CD8-positive, alpha-beta memory T cell (primary cell): ENCODE results near the gene RTP3. TPM values are rescaled to one million over a fixed set of nuclear protein-coding genes. Genes with fewer than 3 reads are reported as not detected.

Experiments used
- CTCF ChIA-PET: fragments of 350-600 bp; sonication (Branson Sonifier 250); formaldehyde crosslinking; loops from one replicate; lab custom pipeline; 2021; ENCODE audit warnings: antibody characterized with exemption; lab: Charles Lee
- POLR2A ChIA-PET: fragments of 350-600 bp; sonication (Branson Sonifier 250); formaldehyde crosslinking; loops from one replicate; lab custom pipeline; 2021; ENCODE audit warnings: antibody characterized with exemption; lab: Charles Lee
- DNase-seq, 5 donors: peaks; one replicate each; pipeline versions ENCODE4 v3.0.0 to v3.0.0-alpha.2; 2020 to 2022; ENCODE audit warnings: mixed read lengths in 1 of 5
- H3K27ac ChIP-seq: one replicate; pipeline ENCODE4 v1.7.0; 2013; ENCODE audit warnings: low read depth, mild to moderate bottlenecking, low read length, moderate library complexity
- H3K27me3 ChIP-seq: 2 replicates; pipeline ENCODE4 v1.7.0; 2013; ENCODE audit warnings: low read length, mild to moderate bottlenecking; ENCODE audit not compliant: insufficient read depth, poor library complexity, severe bottlenecking
- H3K36me3 ChIP-seq: 2 replicates; pipeline ENCODE4 v1.7.0; 2013; ENCODE audit warnings: mild to moderate bottlenecking, low read length, moderate library complexity; ENCODE audit not compliant: insufficient read depth
- H3K4me1 ChIP-seq: 2 replicates; pipeline ENCODE4 v1.7.0; 2013; ENCODE audit warnings: mild to moderate bottlenecking, low read length, moderate library complexity; ENCODE audit not compliant: insufficient read depth
- H3K4me3 ChIP-seq: 2 replicates; pipeline ENCODE4 v1.7.0; 2013; ENCODE audit warnings: mild to moderate bottlenecking, low read length
- H3K9me3 ChIP-seq: 2 replicates; pipeline ENCODE4 v1.7.0; 2013; ENCODE audit warnings: mild to moderate bottlenecking, low read length
- H3K27ac Mint-ChIP-seq, 8 donors: one replicate each; pipeline ENCODE4 v1.8.0; 2020 to 2021; ENCODE audit warnings: mixed read lengths in 8 of 8, mild to moderate bottlenecking in 6 of 8, inconsistent platforms in 3 of 8, moderate library complexity in 3 of 8
- H3K27me3 Mint-ChIP-seq, 2 donors: one replicate each; pipeline ENCODE4 v1.8.0; 2020 to 2021; ENCODE audit warnings: mixed read lengths in 2 of 2, mild to moderate bottlenecking in 1 of 2, moderate library complexity in 1 of 2
- H3K36me3 Mint-ChIP-seq, 3 donors: one replicate each; pipeline ENCODE4 v1.8.0; 2020 to 2021; ENCODE audit warnings: mixed read lengths in 3 of 3, inconsistent platforms in 1 of 3, mild to moderate bottlenecking in 1 of 3
- H3K4me1 Mint-ChIP-seq, 3 donors: one replicate each; pipeline ENCODE4 v1.8.0; 2020 to 2021; ENCODE audit warnings: mixed read lengths in 3 of 3, inconsistent platforms in 1 of 3, mild to moderate bottlenecking in 1 of 3
- H3K4me3 Mint-ChIP-seq, 7 donors: one replicate each; pipeline ENCODE4 v1.8.0; 2020 to 2021; ENCODE audit warnings: mixed read lengths in 7 of 7, mild to moderate bottlenecking in 6 of 7, moderate library complexity in 4 of 7, inconsistent platforms in 2 of 7
- H3K9me3 Mint-ChIP-seq, 5 donors: one replicate each; pipeline ENCODE4 v1.8.0; 2020 to 2022; ENCODE audit warnings: mixed read lengths in 5 of 5, mild to moderate bottlenecking in 3 of 5, moderate library complexity in 2 of 5, inconsistent platforms in 1 of 5
- polyA plus RNA-seq: library from polyadenylated mRNA; unstranded; fragments of 300-500 nt; fragmentation: Illumina TruSeq; gene quantifications from one replicate; pipeline ENCODE4 v1.2.3, GENCODE V29; 2021
- total RNA-seq, 2 experiments: library from RNA; stranded (reverse); gene quantifications; one replicate each; pipeline ENCODE4 v1.2.3, GENCODE V29; 2021

Gene RTP3
- total RNA-seq (not detected), polyA plus RNA-seq (not detected)

DNA sequence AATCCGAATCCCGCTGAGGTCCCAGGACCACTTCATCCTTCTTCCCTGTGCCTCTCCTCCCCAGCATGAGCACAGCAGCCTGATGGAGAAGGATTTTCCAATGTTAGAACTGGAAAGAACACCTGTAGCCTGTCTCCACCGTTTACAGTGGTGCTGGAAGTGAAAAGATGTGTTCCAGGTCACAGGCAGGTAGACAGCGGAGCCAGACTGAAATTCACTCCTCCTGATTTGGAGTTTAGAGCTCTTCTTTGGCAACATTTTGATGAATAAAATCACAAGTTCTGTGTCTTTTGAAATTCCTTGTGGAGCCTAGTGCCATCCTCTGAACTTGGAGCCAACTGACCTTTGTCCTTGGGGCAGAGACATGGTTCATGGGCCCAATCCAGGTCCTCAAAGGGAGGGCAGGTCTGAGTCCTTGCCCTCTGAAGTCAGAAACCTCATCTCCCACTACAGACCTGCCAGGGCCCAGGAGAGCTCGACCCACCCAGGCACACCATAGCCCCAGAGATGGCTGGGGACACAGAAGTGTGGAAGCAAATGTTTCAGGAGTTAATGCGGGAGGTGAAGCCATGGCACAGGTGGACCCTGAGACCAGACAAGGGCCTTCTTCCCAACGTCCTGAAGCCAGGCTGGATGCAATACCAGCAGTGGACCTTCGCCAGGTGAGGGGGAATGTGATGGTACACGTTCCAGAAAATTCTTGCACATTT, at the start of gene RTP3:
Gene RTP3 (plus strand): TSS at position 421 of the 710 bp plus-strand sequence. CDS start 87 bp downstream, at position 508.
- Mint-ChIP-seq H3K9me3 (no peaks in the 10 kb centered on the region), H3K4me3 (no peak within 1 kb of the TSS), H3K27ac (peak within 1 kb of the TSS in 2 of 8 donors; percentile 60 to 63), H3K4me1 (peaks cover 4 to 20% (median 18%) of the 10 kb centered on the region in 3 donors), H3K36me3 (no peaks in the 10 kb centered on the region), H3K27me3 (no peaks in the 10 kb centered on the region)
- Histone ChIP-seq H3K27me3 (no peaks in the 10 kb centered on the region), H3K9me3 (no peaks in the 10 kb centered on the region), H3K4me3 (no peak within 1 kb of the TSS), H3K36me3 (no peaks in the 10 kb centered on the region), H3K27ac (no peak within 1 kb of the TSS), H3K4me1 (peaks cover 5% of the 10 kb centered on the region)
- no peak for DNase-seq
- POLR2A ChIA-PET, result no interaction called here
- CTCF ChIA-PET, result interaction anchor here (0.9 to 4.8 kb wide), 7 partner anchors 9 to 132 kb away, joined by 3 to 36 read pairs (median 17); no protein-coding TSS in a partner anchor

DNA sequence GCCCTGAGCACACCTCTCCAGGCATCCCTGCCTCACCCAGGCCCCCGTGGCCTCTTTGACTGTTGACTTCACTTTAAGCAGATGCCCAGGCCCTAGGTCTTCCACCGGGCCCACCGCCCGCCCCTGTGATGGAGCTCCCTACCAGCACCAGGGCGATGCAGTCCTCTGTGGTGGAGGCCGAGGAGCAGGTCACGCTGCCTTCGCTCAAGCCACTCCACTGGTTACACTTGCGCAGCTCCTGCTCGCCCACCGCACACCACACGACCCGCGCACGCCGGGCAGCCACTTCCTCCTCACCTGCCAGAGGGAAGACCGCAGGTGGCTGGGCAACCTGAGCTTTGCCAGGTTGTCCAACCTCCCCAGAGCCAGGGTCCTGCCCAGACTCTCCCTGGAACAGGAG, 49.1 kb upstream of the RTP3 start:
- Histone ChIP-seq H3K4me3 (no peak overlapping the region), H3K4me1 (no peaks in the 10 kb centered on the region), H3K27me3 (no peaks in the 10 kb centered on the region), H3K27ac (no peak overlapping the region), H3K9me3 (no peaks in the 10 kb centered on the region), H3K36me3 (no peaks in the 10 kb centered on the region)
- no peak overlapping the region for H3K4me3 Mint-ChIP-seq
- no peaks in the 10 kb centered on the region for H3K9me3 Mint-ChIP-seq
- POLR2A ChIA-PET, result no interaction called here
- peaks cover 0 to 3% (median 3%) of the 10 kb centered on the region in 3 donors for H3K4me1 Mint-ChIP-seq
- CTCF ChIA-PET, result no interaction called here
- H3K27ac Mint-ChIP-seq, result peak overlapping the region in 1 of 8 donors; percentile 88
- peaks cover 6% of the 10 kb centered on the region in 2 donors for H3K27me3 Mint-ChIP-seq
- H3K36me3 Mint-ChIP-seq, result no peaks in the 10 kb centered on the region
- no peak for DNase-seq

DNA sequence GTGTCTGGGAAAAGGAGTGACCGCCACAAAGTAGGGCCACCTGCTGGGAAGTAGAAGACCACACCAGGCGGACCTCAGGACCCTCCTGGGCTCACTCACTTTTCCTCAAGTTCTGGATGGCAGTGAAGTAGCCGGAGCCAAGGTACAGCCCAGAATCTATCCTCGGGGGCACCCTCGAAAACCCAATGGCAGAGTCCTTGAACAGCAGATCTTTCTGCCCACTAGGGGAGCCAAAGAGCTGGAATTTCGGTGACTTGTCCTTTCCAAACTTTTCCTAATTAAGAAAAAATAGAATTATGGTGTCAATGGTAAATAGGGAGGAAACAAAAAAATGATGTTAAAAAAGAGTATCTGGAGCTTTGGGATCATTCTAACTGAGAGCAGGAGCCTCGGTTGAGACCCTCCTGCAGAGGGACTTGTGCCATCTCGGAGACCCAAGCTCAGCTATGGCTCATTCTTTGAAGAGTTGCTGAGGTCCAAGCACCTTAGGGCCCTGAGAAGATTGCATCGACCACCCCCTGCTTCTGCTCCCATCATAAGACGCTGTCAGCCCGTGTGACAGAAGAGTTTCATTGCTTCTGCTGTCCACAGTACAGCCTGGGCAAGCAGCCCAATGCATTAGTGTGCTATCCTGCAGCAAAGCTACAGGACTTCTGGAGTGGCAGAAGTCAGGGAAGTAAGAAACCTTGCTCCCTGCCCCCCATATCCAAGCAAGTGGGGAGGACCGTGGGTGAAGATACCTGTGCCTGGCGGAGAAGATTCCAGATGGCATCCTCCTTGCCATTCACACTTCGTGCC, 47.8 kb upstream of the RTP3 start:
- POLR2A ChIA-PET, result no interaction called here

DNA sequence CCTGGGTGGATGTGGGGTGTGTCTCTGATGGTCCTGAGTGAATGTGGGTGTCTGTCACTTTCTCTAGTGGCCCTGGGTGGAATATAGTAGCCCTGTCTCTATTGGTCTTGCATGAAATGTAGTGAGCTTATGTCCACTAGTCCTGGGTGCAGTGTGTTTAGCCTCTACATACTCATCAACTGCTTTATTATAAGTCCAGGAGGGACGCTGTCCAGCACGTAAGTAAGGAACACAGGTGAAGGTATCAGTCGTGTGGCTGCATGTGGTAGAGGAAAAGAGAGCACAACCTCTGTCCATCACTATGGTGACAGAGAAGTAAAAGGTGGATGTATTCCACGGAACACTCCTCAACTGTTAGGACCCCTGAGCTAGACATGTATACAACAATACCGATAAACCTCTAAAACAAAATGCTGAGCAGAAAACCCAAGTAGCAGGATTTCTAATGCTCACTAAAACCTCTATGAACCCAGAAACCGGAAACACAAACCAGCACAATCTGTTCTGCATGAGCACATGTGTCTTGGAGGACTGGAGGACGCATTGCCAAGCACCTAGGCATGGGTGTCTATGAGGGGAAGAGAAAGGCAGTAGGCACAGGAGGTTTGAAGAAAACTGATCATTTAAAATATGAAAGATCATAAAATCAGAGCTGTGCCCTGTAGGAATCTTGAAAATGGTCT, 44.1 kb upstream of the RTP3 start:
- no peaks in the 10 kb centered on the region for H3K36me3 Mint-ChIP-seq
- H3K9me3 ChIP-seq, result no peaks in the 10 kb centered on the region
- H3K27me3 Mint-ChIP-seq, result peaks cover 6 to 8% of the 10 kb centered on the region in 2 donors
- H3K27ac Mint-ChIP-seq, result no peak overlapping the region
- H3K4me1 Mint-ChIP-seq, result peaks cover 0 to 6% (median 5%) of the 10 kb centered on the region in 3 donors
- no peak overlapping the region for H3K4me3 ChIP-seq
- no peak overlapping the region for H3K4me3 Mint-ChIP-seq
- no peaks in the 10 kb centered on the region for H3K36me3 ChIP-seq
- no peak for DNase-seq
- peaks cover 3% of the 10 kb centered on the region for H3K27me3 ChIP-seq
- ChIA-PET CTCF (no interaction called here), POLR2A (no interaction called here)
- no peaks in the 10 kb centered on the region for H3K4me1 ChIP-seq
- peaks cover 0 to 1% (median 0%) of the 10 kb centered on the region in 5 donors for H3K9me3 Mint-ChIP-seq
- no peak overlapping the region for H3K27ac ChIP-seq

More for the DNA sequence above, 47.8 kb upstream of the RTP3 start:
- Histone ChIP-seq H3K4me1 (no peaks in the 10 kb centered on the region), H3K36me3 (no peaks in the 10 kb centered on the region), H3K27ac (no peak overlapping the region), H3K27me3 (no peaks in the 10 kb centered on the region), H3K4me3 (no peak overlapping the region), H3K9me3 (no peaks in the 10 kb centered on the region)
- H3K27me3 Mint-ChIP-seq, result peaks cover 6 to 8% of the 10 kb centered on the region in 2 donors
- peaks cover 0 to 6% (median 5%) of the 10 kb centered on the region in 3 donors for H3K4me1 Mint-ChIP-seq
- peak overlapping the region in 1 of 8 donors; percentile 54 for H3K27ac Mint-ChIP-seq
- no peaks in the 10 kb centered on the region for H3K36me3 Mint-ChIP-seq
- DNase-seq, result no peak
- CTCF ChIA-PET, result interaction anchor here (1.1 to 1.4 kb wide), 2 partner anchors 11 to 21 kb away, joined by 3 to 6 read pairs; no protein-coding TSS in a partner anchor
- H3K4me3 Mint-ChIP-seq, result no peak overlapping the region
- no peaks in the 10 kb centered on the region for H3K9me3 Mint-ChIP-seq

DNA sequence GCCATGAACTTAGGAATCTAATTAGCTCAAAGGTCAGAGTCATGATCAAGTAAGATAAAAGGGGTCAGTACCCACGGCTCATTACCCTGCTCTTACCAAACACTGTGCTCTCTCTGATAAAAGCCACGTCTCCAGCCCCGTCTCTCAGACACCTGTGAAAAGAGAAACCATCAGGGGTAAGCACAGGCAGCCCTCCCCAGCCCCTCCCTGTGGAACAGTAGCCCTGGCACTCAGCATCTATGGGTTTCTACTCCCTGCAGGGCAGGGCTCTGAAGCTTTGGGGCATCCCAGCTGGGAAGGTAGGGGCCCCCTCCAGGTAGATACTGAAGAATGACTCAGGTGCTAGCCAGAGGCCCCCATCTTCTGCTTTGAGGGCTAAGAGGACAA, 43.6 kb upstream of the RTP3 start:
- no peak overlapping the region for H3K4me3 Mint-ChIP-seq
- no peaks in the 10 kb centered on the region for H3K9me3 ChIP-seq
- no peaks in the 10 kb centered on the region for H3K4me1 ChIP-seq
- CTCF ChIA-PET, result no interaction called here
- peaks cover 3 to 8% of the 10 kb centered on the region in 2 donors for H3K27me3 Mint-ChIP-seq
- no peak overlapping the region for H3K27ac ChIP-seq
- H3K4me1 Mint-ChIP-seq, result peaks cover 0 to 6% (median 5%) of the 10 kb centered on the region in 3 donors
- no peak overlapping the region for H3K4me3 ChIP-seq
- H3K27ac Mint-ChIP-seq, result no peak overlapping the region
- POLR2A ChIA-PET, result no interaction called here
- peaks cover 0 to 1% (median 0%) of the 10 kb centered on the region in 5 donors for H3K9me3 Mint-ChIP-seq
- peaks cover 3% of the 10 kb centered on the region for H3K27me3 ChIP-seq
- DNase-seq, result no peak
- no peaks in the 10 kb centered on the region for H3K36me3 ChIP-seq
- H3K36me3 Mint-ChIP-seq, result no peaks in the 10 kb centered on the region

DNA sequence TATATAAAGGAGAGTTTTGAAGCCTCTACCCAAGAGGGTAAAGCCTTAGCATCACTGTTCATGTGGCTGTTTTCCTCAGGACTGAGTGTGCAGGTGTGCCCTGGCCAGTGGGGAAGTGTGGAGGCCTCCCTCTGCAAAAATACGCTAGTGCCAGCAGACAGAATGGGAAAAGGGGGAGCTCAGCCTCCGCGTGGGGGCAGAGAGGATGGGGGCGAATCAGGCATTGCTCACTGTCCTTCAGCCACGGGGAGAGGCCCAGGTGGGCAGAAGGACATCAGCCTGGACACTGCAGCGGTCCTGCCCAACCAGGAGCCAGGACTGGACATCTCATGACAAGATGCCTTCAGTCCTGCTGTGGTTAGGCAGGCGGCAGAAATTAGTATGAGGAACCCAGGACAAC, 43.2 kb upstream of the RTP3 start:
- Histone ChIP-seq H3K27me3 (peaks cover 3% of the 10 kb centered on the region), H3K4me3 (no peak overlapping the region), H3K4me1 (no peaks in the 10 kb centered on the region), H3K9me3 (no peaks in the 10 kb centered on the region), H3K36me3 (no peaks in the 10 kb centered on the region), H3K27ac (no peak overlapping the region)
- Mint-ChIP-seq H3K27ac (no peak overlapping the region), H3K36me3 (no peaks in the 10 kb centered on the region), H3K9me3 (peaks cover 0 to 1% (median 0%) of the 10 kb centered on the region in 5 donors), H3K4me3 (no peak overlapping the region), H3K4me1 (peaks cover 0 to 6% (median 5%) of the 10 kb centered on the region in 3 donors), H3K27me3 (peaks cover 4 to 8% of the 10 kb centered on the region in 2 donors)
- POLR2A ChIA-PET, result no interaction called here
- CTCF ChIA-PET, result no interaction called here
- DNase-seq, result no peak

DNA sequence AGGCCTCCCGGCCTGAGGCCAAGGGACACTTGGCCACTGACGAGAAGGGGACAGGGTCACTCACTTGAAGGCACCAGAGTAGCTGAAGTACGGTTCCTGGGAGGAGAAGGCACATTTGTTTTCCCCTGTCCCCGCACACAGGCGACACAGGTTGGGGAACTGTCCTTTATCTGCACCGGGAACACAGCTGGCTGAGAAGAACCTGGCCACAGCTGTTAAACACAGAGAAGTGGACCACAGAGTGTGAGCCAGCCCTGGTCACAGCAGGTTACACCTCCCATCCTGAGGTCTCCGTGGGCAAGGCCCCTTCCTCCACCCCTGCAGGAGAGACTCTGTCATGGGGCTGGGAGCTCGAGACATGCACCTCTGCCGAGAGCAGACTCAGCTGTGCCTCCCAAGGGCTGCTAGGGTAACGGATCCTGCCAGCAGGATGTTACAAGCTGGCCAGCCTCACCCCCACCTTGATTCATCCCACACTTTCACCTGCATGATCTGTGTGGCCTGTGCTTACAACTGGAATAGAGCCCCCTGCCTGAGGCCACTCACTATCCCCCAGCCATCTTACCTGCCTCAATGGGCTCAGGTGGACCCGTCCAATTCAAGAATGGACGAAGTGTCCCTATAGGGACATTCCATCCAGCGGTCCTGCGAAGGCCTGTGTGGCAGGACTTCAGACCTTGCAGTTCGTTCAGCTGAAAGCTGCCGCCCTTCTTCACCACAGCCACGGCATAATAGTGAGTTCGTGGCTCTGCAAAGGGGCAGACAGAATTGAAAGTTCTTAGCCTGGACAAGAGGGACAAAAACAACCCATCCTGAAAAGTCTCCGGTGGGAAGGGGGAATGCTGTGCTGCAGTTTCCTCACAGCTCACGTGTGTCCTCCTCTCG, 42.3 kb upstream of the RTP3 start:
- H3K9me3 ChIP-seq, result no peaks in the 10 kb centered on the region
- H3K9me3 Mint-ChIP-seq, result peaks cover 0 to 2% (median under 1%) of the 10 kb centered on the region in 5 donors
- no peak overlapping the region for H3K27ac ChIP-seq
- no peak for DNase-seq
- H3K27me3 Mint-ChIP-seq, result peaks cover 4 to 13% of the 10 kb centered on the region in 2 donors
- H3K27ac Mint-ChIP-seq, result no peak overlapping the region
- peaks cover 3% of the 10 kb centered on the region for H3K27me3 ChIP-seq
- no peaks in the 10 kb centered on the region for H3K4me1 ChIP-seq
- POLR2A ChIA-PET, result no interaction called here
- CTCF ChIA-PET, result no interaction called here
- H3K36me3 Mint-ChIP-seq, result no peaks in the 10 kb centered on the region
- H3K4me3 Mint-ChIP-seq, result no peak overlapping the region
- H3K4me3 ChIP-seq, result no peak overlapping the region
- peaks cover 0 to 6% (median 5%) of the 10 kb centered on the region in 3 donors for H3K4me1 Mint-ChIP-seq
- H3K36me3 ChIP-seq, result no peaks in the 10 kb centered on the region
